ENCODE measurements around the gene SPAG7.

Gene SPAG7

GRCh38 chr17:4968486-4969046 is 949 bp upstream of the SPAG7 start:
- Histone ChIP-seq H3K36me3 (peaks cover 58% of the 10 kb centered on the region), H3K27me3 (no peaks in the 10 kb centered on the region), H3K4me2 (peak overlapping the region; percentile 99), H4K20me1 (no peaks in the 10 kb centered on the region), H3K9ac (peak overlapping the region; percentile 83), H3K9me3 (no peaks in the 10 kb centered on the region), H3K27ac (peak overlapping the region; percentile 81), H3K4me1 (peaks cover 32% of the 10 kb centered on the region), H3K4me3 (peak overlapping the region; percentile 75)
- TF ChIP-seq Cebpa-rat (IDR thresholded peaks at IDR 0.05) = no peak

GRCh38 chr17:4966844-4967538 is 626 bp downstream of the SPAG7 start:
- Histone ChIP-seq H3K9me3 (no peaks in the 10 kb centered on the region), H4K20me1 (no peaks in the 10 kb centered on the region), H3K4me2 (peak overlapping the region; percentile 94), H3K4me3 (peak overlapping the region; percentile 75), H3K4me1 (peaks cover 32% of the 10 kb centered on the region), H3K27ac (peak overlapping the region; percentile 84), H3K27me3 (no peaks in the 10 kb centered on the region), H3K36me3 (peaks cover 48% of the 10 kb centered on the region), H3K9ac (peak overlapping the region; percentile 83)
- TF ChIP-seq Cebpa-rat (IDR thresholded peaks at IDR 0.05) = no peak

GRCh38 chr17:4965311-4965986 is 2.2 kb downstream of the SPAG7 start:
- Histone ChIP-seq H3K4me1 (peaks cover 39% of the 10 kb centered on the region), H3K27me3 (no peaks in the 10 kb centered on the region), H3K4me2 (peak overlapping the region; percentile 94), H3K4me3 (no peak overlapping the region), H4K20me1 (no peaks in the 10 kb centered on the region), H3K27ac (no peak overlapping the region), H3K9ac (no peak overlapping the region), H3K36me3 (peaks cover 37% of the 10 kb centered on the region), H3K9me3 (no peaks in the 10 kb centered on the region)
- TF ChIP-seq Cebpa-rat (IDR thresholded peaks at IDR 0.05) = no peak

- H3K4me2 ChIP-seq = peak overlapping the region; percentile 53
- no peaks in the 10 kb centered on the region for H3K9me3 ChIP-seq
- H3K9ac ChIP-seq = no peak overlapping the region
These were observed 7.2 kb downstream of the SPAG7 start for GRCh38 chr17:4960279-4960922.

GRCh38 chr17:4959261-4959965 is 8.2 kb downstream of the SPAG7 start:
- TF ChIP-seq Cebpa-rat (IDR thresholded peaks at IDR 0.05) = no peak
- Histone ChIP-seq H3K27me3 (no peaks in the 10 kb centered on the region), H3K27ac (0 out of 2 replicates have a peak overlapping the region, but pooled peaks have one; percentile 9), H3K4me3 (no peak overlapping the region), H3K4me2 (no peak overlapping the region), H3K9me3 (no peaks in the 10 kb centered on the region), H4K20me1 (no peaks in the 10 kb centered on the region), H3K36me3 (peaks cover 47% of the 10 kb centered on the region), H3K9ac (no peak overlapping the region), H3K4me1 (peaks cover 47% of the 10 kb centered on the region)

More at GRCh38 chr17:4960279-4960922, 7.2 kb downstream of the SPAG7 start:
- H3K27ac ChIP-seq = peak overlapping the region; percentile 42
- no peak for TF ChIP-seq Cebpa-rat (IDR thresholded peaks at IDR 0.05)
- peaks cover 46% of the 10 kb centered on the region for H3K36me3 ChIP-seq
- H3K4me3 ChIP-seq = no peak overlapping the region
- peaks cover 49% of the 10 kb centered on the region for H3K4me1 ChIP-seq
- H4K20me1 ChIP-seq = no peaks in the 10 kb centered on the region
- H3K27me3 ChIP-seq = no peaks in the 10 kb centered on the region

- Histone ChIP-seq H3K27me3 (no peaks in the 10 kb centered on the region), H3K9me3 (no peaks in the 10 kb centered on the region), H4K20me1 (no peaks in the 10 kb centered on the region), H3K36me3 (peaks cover 47% of the 10 kb centered on the region), H3K4me3 (no peak overlapping the region), H3K4me1 (peaks cover 57% of the 10 kb centered on the region), H3K27ac (no peak overlapping the region), H3K4me2 (peak overlapping the region; percentile 17), H3K9ac (0 out of 2 replicates have a peak overlapping the region, but pooled peaks have one; percentile 5)
- TF ChIP-seq Cebpa-rat (IDR thresholded peaks at IDR 0.05) = no peak
These were observed 9.5 kb downstream of the SPAG7 start for GRCh38 chr17:4958102-4958501.

GRCh38 chr17:4956493-4957061 is 11.0 kb downstream of the SPAG7 start:
- H3K27ac ChIP-seq = no peak overlapping the region
- H3K4me1 ChIP-seq = peaks cover 73% of the 10 kb centered on the region
- H3K4me2 ChIP-seq = no peak overlapping the region
- no peaks in the 10 kb centered on the region for H4K20me1 ChIP-seq
- H3K4me3 ChIP-seq = no peak overlapping the region
- no peaks in the 10 kb centered on the region for H3K9me3 ChIP-seq
- H3K9ac ChIP-seq = no peak overlapping the region
- H3K27me3 ChIP-seq = no peaks in the 10 kb centered on the region
- no peak for TF ChIP-seq Cebpa-rat (IDR thresholded peaks at IDR 0.05)
- H3K36me3 ChIP-seq = peaks cover 42% of the 10 kb centered on the region

GRCh38 chr17:4955091-4955490 is 12.5 kb downstream of the SPAG7 start:
- H3K4me2 ChIP-seq = no peak overlapping the region
- H3K9ac ChIP-seq = no peak overlapping the region
- H3K4me1 ChIP-seq = peaks cover 77% of the 10 kb centered on the region
- H3K36me3 ChIP-seq = peaks cover 34% of the 10 kb centered on the region
- TF ChIP-seq Cebpa-rat (IDR thresholded peaks at IDR 0.05) = no peak
- H3K9me3 ChIP-seq = no peaks in the 10 kb centered on the region
- no peaks in the 10 kb centered on the region for H4K20me1 ChIP-seq
- no peaks in the 10 kb centered on the region for H3K27me3 ChIP-seq
- H3K27ac ChIP-seq = no peak overlapping the region
- no peak overlapping the region for H3K4me3 ChIP-seq

GRCh38 chr17:4953451-4953961 is 14.1 kb downstream of the SPAG7 start:
- H3K9me3 ChIP-seq = no peaks in the 10 kb centered on the region
- peak overlapping the region; percentile 23; the same call in 1 of the 2 replicates for H3K9ac ChIP-seq
- no peak for TF ChIP-seq Cebpa-rat (IDR thresholded peaks at IDR 0.05)
- H3K4me2 ChIP-seq = peak overlapping the region; percentile 65
- H3K27me3 ChIP-seq = no peaks in the 10 kb centered on the region
- H3K36me3 ChIP-seq = peaks cover 24% of the 10 kb centered on the region; the same call in 1 of the 2 replicates
- H3K27ac ChIP-seq = peak overlapping the region; percentile 50
- H3K4me3 ChIP-seq = no peak overlapping the region
- H4K20me1 ChIP-seq = no peaks in the 10 kb centered on the region
- peaks cover 62% of the 10 kb centered on the region for H3K4me1 ChIP-seq
